Spleen (tissue), 11 donors: ENCODE results near the gene PTPRO. TPM values are rescaled to one million over a fixed set of nuclear protein-coding genes. Genes with fewer than 3 reads are reported as not detected.

Experiments used
- DNase-seq: peaks from one replicate; pipeline ENCODE4 v3.0.0-alpha.2; 2020
- H3K27ac ChIP-seq, 8 donors: fragments of 200-600 bp; sonication (generic) in 7 of 8; 1 replicate in 4 of 8; 2 replicates in 4 of 8; pipeline versions ENCODE4 v1.5.0 to v1.8.0; 2016 to 2021; ENCODE audit warnings: inconsistent platforms in 4 of 8, mild to moderate bottlenecking in 4 of 8, moderate library complexity in 1 of 8
- H3K27me3 ChIP-seq, 7 donors: fragments of 200-600 bp; sonication (generic) in 6 of 7; replicated peaks in 1 of 7; 1 replicate in 4 of 7; 2 replicates in 3 of 7; pipeline versions ENCODE4 v1.5.0 to v1.8.0; 2016 to 2021; ENCODE audit warnings: inconsistent platforms in 3 of 7, mild to moderate bottlenecking in 1 of 7
- H3K36me3 ChIP-seq, 6 donors: fragments of 200-600 bp; sonication (generic) in 5 of 6; 1 replicate in 4 of 6; 2 replicates in 2 of 6; pipeline versions ENCODE4 v1.5.0 to v1.8.0; 2016 to 2021; ENCODE audit warnings: inconsistent platforms in 2 of 6
- H3K4me1 ChIP-seq, 6 donors: fragments of 200-600 bp; sonication (generic) in 5 of 6; 1 replicate in 3 of 6; 2 replicates in 3 of 6; pipeline versions ENCODE4 v1.5.0 to v1.8.0; 2016 to 2021; ENCODE audit warnings: inconsistent platforms in 3 of 6
- H3K4me3 ChIP-seq, 8 donors: fragments of 200-600 bp; sonication (generic) in 7 of 8; 1 replicate in 4 of 8; 2 replicates in 4 of 8; pipeline versions ENCODE4 v1.5.0 to v1.8.0; 2016 to 2021; ENCODE audit warnings: inconsistent platforms in 4 of 8, mild to moderate bottlenecking in 4 of 8, moderate library complexity in 2 of 8
- H3K9me3 ChIP-seq, 8 donors: fragments of 200-600 bp; sonication (generic) in 7 of 8; 1 replicate in 4 of 8; 2 replicates in 4 of 8; pipeline versions ENCODE4 v1.5.0 to v1.8.0; 2016 to 2021; ENCODE audit warnings: inconsistent platforms in 4 of 8
- POLR2A ChIP-seq, 3 donors: fragments of 450-650 bp; IDR thresholded peaks; one replicate each; pipeline ENCODE4 v1.5.1; 2017; ENCODE audit warnings: antibody characterized with exemption in 3 of 3, mild to moderate bottlenecking in 1 of 3
- POLR2AphosphoS5 ChIP-seq, 3 donors: sonication (generic); formaldehyde crosslinking; IDR thresholded peaks; one replicate each; pipeline ENCODE4 v1.5.1; 2017; ENCODE audit warnings: antibody characterized with exemption in 3 of 3
- WGBS, 5 donors: extraction: QIAGEN DNeasy Blood & Tissue Kit in 3 of 5; methylation state at CpG; one replicate each; pipeline versions ENCODE4 v1.1.5 to v1.1.7; 2013 to 2018; 5-methylcytosine and 5-hydroxymethylcytosine counted together
- intact Hi-C: fragments of 100-400 bp; cut with DNase I; formaldehyde crosslinking; loops from one replicate; pipeline ENCODE4 v1.15.0; 2023; ENCODE audit warnings: low total_unique reads
- polyA plus RNA-seq, 3 donors: library from polyadenylated mRNA; stranded (reverse); fragments of 200-250 nt; gene quantifications; one replicate each; pipeline ENCODE4 v1.2.1, GENCODE V29; 2013
- total RNA-seq, 7 donors: library from RNA; depleted of rRNA in 3 of 7; stranded (reverse); fragments of >200 nt in 3 of 7; fragmentation: NEBNext Ultra II Directional in 4 of 7; extraction: Animal tissue kit (Norgen Biotek cat#: 25700) in 4 of 7; gene quantifications; one replicate each; pipeline versions ENCODE4 v1.1.0 to v1.2.1, GENCODE V29; 2016 to 2021
- TF ChIP-seq, protein P1 (sequence below), 11 experiments: fragments of 200-600 bp in 7 of 11; fragments of 450-650 bp in 4 of 11; sonication (generic) in 4 of 11; IDR thresholded peaks in 8 of 11; conservative IDR thresholded peaks in 3 of 11; 1 replicate in 7 of 11; 2 replicates in 4 of 11; pipeline versions ENCODE4 v1.4.0 to v1.8.0; 2016 to 2021; ENCODE audit warnings: antibody characterized with exemption in 11 of 11, inconsistent platforms in 4 of 11, mild to moderate bottlenecking in 1 of 11
- donor health status: healthy with polysubstance abuse.
- donor health status: DM: no; HTN: no; CAD: no; lungs with moderate emphysema.
- donor health status: DM: no; HTN: no; CAD: no.
- donor health status: Bipolar disorder and iron deficiency.
- donor health status: healthy.
- donor health status: DM: no; HTN: no; CAD: no.
- donor health status: DM: yes; HTN: yes; CAD: no.

The PTPRO gene
- total and polyA plus RNA-seq, 10 donors = 2.3 to 12.2 (median 5.6) TPM

DNA sequence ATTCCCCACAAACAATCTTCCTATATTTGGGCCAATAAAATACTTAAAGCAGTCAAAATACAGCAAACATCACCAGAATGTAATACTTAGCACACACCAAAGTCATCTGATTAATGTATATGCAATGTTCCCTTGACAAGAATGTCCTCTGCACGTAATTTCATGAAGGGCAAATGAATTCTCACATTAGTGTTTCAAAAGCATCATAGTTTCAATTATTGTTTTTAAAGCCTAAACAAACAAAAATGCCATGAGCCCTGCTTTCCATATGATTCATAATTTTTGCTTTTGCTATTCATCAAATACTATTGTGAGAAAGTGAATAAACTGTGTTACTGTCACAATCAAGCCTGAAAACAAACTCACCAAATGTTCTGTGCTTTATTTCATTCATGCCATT is 310.9 kb downstream of the PTPRO start:
- DNase-seq = no peak
- intact Hi-C loops = no loop called here
- Histone ChIP-seq H3K9me3 (no peaks in the 10 kb centered on the region), H3K4me3 (no peak overlapping the region), H3K27ac (no peak overlapping the region), H3K27me3 (no peaks in the 10 kb centered on the region), H3K36me3 (no peaks in the 10 kb centered on the region), H3K4me1 (peaks cover 0 to 11% (median 6%) of the 10 kb centered on the region in 6 donors)
- no peak for TF ChIP-seq POLR2AphosphoS5 (IDR thresholded peaks at IDR 0.05)
- TF ChIP-seq, protein P1, sequence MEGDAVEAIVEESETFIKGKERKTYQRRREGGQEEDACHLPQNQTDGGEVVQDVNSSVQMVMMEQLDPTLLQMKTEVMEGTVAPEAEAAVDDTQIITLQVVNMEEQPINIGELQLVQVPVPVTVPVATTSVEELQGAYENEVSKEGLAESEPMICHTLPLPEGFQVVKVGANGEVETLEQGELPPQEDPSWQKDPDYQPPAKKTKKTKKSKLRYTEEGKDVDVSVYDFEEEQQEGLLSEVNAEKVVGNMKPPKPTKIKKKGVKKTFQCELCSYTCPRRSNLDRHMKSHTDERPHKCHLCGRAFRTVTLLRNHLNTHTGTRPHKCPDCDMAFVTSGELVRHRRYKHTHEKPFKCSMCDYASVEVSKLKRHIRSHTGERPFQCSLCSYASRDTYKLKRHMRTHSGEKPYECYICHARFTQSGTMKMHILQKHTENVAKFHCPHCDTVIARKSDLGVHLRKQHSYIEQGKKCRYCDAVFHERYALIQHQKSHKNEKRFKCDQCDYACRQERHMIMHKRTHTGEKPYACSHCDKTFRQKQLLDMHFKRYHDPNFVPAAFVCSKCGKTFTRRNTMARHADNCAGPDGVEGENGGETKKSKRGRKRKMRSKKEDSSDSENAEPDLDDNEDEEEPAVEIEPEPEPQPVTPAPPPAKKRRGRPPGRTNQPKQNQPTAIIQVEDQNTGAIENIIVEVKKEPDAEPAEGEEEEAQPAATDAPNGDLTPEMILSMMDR (IDR thresholded peaks at IDR 0.05 in 8 of 11, conservative IDR thresholded peaks at IDR 0.05 in 3 of 11) = no peak
- 75 to 95% (median 83%) methylated on average over 1 of the region's 1 CpG for WGBS, 5 donors

DNA sequence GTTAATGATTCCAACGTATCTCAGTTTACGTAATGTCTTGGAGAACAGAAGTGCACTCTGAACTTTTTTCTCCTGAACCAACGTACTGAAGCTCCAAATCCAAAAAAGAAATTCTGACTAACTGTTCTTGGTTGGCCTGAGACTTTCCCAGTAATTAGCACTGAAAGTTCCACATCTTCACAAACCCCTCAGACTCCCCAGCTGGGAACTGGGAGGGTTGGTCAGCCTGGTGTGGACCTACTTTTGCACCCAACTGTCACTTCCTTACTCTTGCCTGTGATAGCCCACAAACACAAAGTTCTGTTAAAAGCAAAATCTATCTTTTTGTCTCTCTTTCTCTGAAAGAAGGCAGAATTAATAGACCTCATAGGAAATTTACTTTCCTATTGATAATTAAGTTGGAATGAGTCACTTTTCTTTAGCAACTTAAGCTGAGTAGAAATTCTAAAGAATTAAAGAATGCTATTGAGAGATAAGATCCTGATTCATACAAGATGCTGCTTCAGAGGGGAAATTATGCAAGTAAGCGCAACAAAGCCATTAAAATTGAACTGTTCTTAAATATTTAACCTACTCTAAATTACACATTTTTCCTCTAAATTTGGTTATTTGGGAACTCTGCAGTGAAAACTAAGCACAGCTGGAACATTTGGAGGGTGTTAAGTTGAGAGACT is 311.8 kb downstream of the PTPRO start:
- peaks cover 0 to 5% (median 0%) of the 10 kb centered on the region in 6 donors for H3K4me1 ChIP-seq
- peaks cover 0 to 3% (median 0%) of the 10 kb centered on the region in 6 donors for H3K36me3 ChIP-seq
- no peaks in the 10 kb centered on the region for H3K9me3 ChIP-seq
- no peak overlapping the region for H3K4me3 ChIP-seq
- 78 to 90% (median 84%) methylated on average over 4 of the region's 4 CpGs for WGBS, 5 donors
- DNase-seq = no peak
- no peak overlapping the region for H3K27ac ChIP-seq
- intact Hi-C loops = no loop called here
- no peak for TF ChIP-seq POLR2A (IDR thresholded peaks at IDR 0.05)
- TF ChIP-seq, protein P1 (IDR thresholded peaks at IDR 0.05 in 8 of 11, conservative IDR thresholded peaks at IDR 0.05 in 3 of 11) = no peak
- no peak for TF ChIP-seq POLR2AphosphoS5 (IDR thresholded peaks at IDR 0.05)
- no peaks in the 10 kb centered on the region for H3K27me3 ChIP-seq

DNA sequence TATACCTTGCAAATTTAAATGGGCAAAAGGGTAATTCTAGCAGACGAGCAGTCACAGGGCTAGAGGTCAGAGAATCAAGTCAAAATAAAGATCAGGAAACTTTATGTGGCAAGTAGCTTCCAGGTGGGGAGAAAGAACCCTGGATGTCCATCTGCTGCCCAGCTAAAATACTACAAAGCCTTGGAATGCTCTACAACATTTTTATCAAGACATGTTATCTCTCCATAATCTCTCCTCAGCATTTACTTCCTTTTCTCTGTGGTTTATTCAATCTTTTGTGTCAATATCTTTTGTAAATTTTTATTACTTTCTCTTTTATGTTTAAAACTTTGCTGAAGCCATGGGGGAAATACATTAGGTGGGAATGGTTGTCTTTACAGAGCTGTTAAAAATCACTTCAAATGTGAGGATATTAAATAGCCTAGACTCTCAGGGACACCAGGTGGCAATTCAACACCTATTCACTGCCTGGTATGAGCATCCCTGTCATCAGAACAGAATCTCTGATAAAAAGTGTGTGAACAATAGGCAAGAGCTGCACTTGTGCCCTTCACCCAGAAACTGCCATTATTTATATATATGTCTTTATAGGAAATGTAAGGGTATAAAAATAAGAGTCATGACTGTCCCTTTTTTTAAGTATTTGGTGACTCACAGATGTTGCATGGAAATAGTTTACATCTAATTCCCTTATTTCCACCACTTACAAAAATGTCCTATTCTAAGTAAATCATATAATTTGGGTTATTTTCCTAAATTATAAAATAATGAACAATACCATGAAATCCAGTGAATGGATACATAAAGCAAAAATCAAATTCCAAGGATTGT is 314.0 kb downstream of the PTPRO start:
- no peaks in the 10 kb centered on the region for H3K9me3 ChIP-seq
- TF ChIP-seq POLR2A (IDR thresholded peaks at IDR 0.05) (no peak), POLR2AphosphoS5 (IDR thresholded peaks at IDR 0.05) (no peak)
- TF ChIP-seq, protein P1 (IDR thresholded peaks at IDR 0.05 in 8 of 11, conservative IDR thresholded peaks at IDR 0.05 in 3 of 11) = no peak
- H3K4me3 ChIP-seq = no peak overlapping the region
- H3K27me3 ChIP-seq = no peaks in the 10 kb centered on the region
- H3K4me1 ChIP-seq = peaks cover 0 to 1% (median 0%) of the 10 kb centered on the region in 6 donors
- WGBS, 5 donors = 78 to 91% (median 83%) methylated on average over 1 of the region's 1 CpG
- H3K36me3 ChIP-seq = peaks cover 0 to 16% (median 0%) of the 10 kb centered on the region in 6 donors
- H3K27ac ChIP-seq = no peak overlapping the region
- intact Hi-C loops = no loop called here
- DNase-seq = no peak

DNA sequence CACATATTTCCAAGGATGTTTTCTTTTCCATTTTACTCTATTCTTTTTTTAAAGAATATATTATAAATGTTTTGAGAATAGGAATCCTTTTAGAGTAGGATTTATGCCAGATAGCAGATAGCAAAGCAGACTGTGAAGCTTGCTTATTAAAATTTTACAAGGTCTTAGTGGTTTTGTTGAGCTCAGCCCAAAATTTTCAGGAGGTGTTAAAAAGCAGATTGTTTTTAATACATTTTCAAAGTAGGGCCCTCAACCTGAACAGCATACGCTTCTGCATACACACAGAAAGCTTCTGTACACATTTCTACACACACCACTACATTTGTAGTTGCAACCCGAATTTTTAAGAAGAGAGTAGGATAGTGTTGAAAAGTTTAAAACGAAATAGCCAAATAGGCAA is 315.9 kb downstream of the PTPRO start:
- Histone ChIP-seq H3K4me3 (no peak overlapping the region), H3K4me1 (no peaks in the 10 kb centered on the region), H3K36me3 (peaks cover 0 to 16% (median 0%) of the 10 kb centered on the region in 6 donors), H3K27ac (no peak overlapping the region), H3K9me3 (no peaks in the 10 kb centered on the region), H3K27me3 (no peaks in the 10 kb centered on the region)
- 77 to 87% (median 81%) methylated on average over 3 of the region's 3 CpGs for WGBS, 5 donors
- intact Hi-C loops = no loop called here
- DNase-seq = no peak
- no peak for TF ChIP-seq POLR2AphosphoS5 (IDR thresholded peaks at IDR 0.05)
- TF ChIP-seq, protein P1 (IDR thresholded peaks at IDR 0.05 in 8 of 11, conservative IDR thresholded peaks at IDR 0.05 in 3 of 11) = no peak
- no peak for TF ChIP-seq POLR2A (IDR thresholded peaks at IDR 0.05)
